Left lung (tissue), 10 donors: ENCODE data around the gene GRID1. TPM values are rescaled to one million over a fixed set of nuclear protein-coding genes. Genes with fewer than 3 reads are reported as not detected.

Experiments
- ATAC-seq: fragments of 200-7000 bp; cut with Tn5 transposase; one replicate; pipeline ENCODE4 v1.9.1; 2020; ENCODE audit warnings: moderate library complexity
- DNase-seq, 4 donors: peaks; one replicate each; pipeline ENCODE4 v3.0.0-alpha.2; 2013 to 2020
- H3K27ac ChIP-seq, 2 donors: fragments of 200-600 bp; sonication (generic) in 1 of 2; one replicate each; pipeline versions ENCODE4 v1.5.0 to v1.8.0; 2020 to 2021
- H3K27me3 ChIP-seq, 2 donors: fragments of 200-600 bp; sonication (generic) in 1 of 2; one replicate each; pipeline versions ENCODE4 v1.5.0 to v1.8.0; 2020 to 2021
- H3K36me3 ChIP-seq, 2 donors: fragments of 200-600 bp; sonication (generic) in 1 of 2; one replicate each; pipeline versions ENCODE4 v1.5.0 to v1.8.0; 2020 to 2021
- H3K4me1 ChIP-seq, 2 donors: fragments of 200-600 bp; one replicate each; pipeline ENCODE4 v1.8.0; 2021
- H3K4me3 ChIP-seq, 2 donors: fragments of 200-600 bp; sonication (generic) in 1 of 2; one replicate each; pipeline versions ENCODE4 v1.5.0 to v1.8.0; 2020 to 2021; ENCODE audit warnings: mild to moderate bottlenecking in 1 of 2
- H3K9me3 ChIP-seq, 2 donors: fragments of 200-600 bp; sonication (generic) in 1 of 2; one replicate each; pipeline versions ENCODE4 v1.5.0 to v1.8.0; 2020 to 2021
- intact Hi-C, 2 donors: fragments of 100-400 bp; cut with DNase I; formaldehyde crosslinking; loops; one replicate each; pipeline versions ENCODE4 v1.11.2 to v1.14.2; 2022
- polyA plus RNA-seq, 6 donors: library from polyadenylated mRNA; unstranded; fragments of 120-200 nt; gene quantifications; one replicate each; pipeline ENCODE4 v1.2.1, GENCODE V29; 2013; ENCODE audit not compliant: insufficient read length in 6 of 6
- total RNA-seq, 2 donors: library from RNA; stranded (reverse); fragmentation: NEBNext Ultra II Directional; extraction: Animal tissue kit (Norgen Biotek cat#: 25700); gene quantifications; one replicate each; pipeline ENCODE4 v1.2.1, GENCODE V29; 2021
- TF ChIP-seq, protein P1 (sequence below), 2 donors: fragments of 200-600 bp; sonication (generic) in 1 of 2; IDR thresholded peaks; one replicate each; pipeline versions ENCODE4 v1.5.0 to v1.8.0; 2021; ENCODE audit warnings: antibody characterized with exemption in 2 of 2
- donor health status: DM: no; HTN: yes; CAD: no.
- donor health status: DM: no; HTN: no; CAD: no.

The GRID1 gene
- total and polyA plus RNA-seq, 8 donors = 0.81 to 2.6 (median 1.2) TPM

DNA sequence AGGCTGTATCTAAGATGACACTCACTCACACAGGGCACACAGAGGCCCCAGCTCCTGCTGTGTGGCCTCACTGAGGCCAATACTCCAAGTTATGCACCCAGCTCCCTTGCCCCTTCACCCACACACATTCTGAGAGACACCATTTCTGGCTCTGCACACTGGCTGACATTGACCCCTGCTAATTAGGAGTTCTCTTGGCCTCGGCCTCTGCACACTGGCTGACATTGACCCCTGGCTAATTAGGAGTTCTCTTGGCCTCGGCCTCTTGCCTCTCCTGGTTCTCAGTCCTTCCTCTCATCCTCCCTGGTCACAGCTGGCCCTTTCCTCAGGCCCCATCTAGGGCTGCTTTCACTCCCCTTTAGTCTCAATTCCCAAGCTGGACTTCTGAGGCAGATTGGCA, 97.3 kb downstream of the GRID1 start:
- ATAC-seq (no peak), DNase-seq (no peak)
- H3K36me3 ChIP-seq = no peaks in the 10 kb centered on the region
- H3K4me1 ChIP-seq = no peaks in the 10 kb centered on the region
- H3K27ac ChIP-seq = no peak overlapping the region
- intact Hi-C loops = no loop called here
- no peak overlapping the region for H3K4me3 ChIP-seq
- H3K27me3 ChIP-seq = peaks cover 0 to 19% of the 10 kb centered on the region in 2 donors
- TF ChIP-seq, protein P1, sequence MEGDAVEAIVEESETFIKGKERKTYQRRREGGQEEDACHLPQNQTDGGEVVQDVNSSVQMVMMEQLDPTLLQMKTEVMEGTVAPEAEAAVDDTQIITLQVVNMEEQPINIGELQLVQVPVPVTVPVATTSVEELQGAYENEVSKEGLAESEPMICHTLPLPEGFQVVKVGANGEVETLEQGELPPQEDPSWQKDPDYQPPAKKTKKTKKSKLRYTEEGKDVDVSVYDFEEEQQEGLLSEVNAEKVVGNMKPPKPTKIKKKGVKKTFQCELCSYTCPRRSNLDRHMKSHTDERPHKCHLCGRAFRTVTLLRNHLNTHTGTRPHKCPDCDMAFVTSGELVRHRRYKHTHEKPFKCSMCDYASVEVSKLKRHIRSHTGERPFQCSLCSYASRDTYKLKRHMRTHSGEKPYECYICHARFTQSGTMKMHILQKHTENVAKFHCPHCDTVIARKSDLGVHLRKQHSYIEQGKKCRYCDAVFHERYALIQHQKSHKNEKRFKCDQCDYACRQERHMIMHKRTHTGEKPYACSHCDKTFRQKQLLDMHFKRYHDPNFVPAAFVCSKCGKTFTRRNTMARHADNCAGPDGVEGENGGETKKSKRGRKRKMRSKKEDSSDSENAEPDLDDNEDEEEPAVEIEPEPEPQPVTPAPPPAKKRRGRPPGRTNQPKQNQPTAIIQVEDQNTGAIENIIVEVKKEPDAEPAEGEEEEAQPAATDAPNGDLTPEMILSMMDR (IDR thresholded peaks at IDR 0.05) = no peak
- H3K9me3 ChIP-seq = no peaks in the 10 kb centered on the region

DNA sequence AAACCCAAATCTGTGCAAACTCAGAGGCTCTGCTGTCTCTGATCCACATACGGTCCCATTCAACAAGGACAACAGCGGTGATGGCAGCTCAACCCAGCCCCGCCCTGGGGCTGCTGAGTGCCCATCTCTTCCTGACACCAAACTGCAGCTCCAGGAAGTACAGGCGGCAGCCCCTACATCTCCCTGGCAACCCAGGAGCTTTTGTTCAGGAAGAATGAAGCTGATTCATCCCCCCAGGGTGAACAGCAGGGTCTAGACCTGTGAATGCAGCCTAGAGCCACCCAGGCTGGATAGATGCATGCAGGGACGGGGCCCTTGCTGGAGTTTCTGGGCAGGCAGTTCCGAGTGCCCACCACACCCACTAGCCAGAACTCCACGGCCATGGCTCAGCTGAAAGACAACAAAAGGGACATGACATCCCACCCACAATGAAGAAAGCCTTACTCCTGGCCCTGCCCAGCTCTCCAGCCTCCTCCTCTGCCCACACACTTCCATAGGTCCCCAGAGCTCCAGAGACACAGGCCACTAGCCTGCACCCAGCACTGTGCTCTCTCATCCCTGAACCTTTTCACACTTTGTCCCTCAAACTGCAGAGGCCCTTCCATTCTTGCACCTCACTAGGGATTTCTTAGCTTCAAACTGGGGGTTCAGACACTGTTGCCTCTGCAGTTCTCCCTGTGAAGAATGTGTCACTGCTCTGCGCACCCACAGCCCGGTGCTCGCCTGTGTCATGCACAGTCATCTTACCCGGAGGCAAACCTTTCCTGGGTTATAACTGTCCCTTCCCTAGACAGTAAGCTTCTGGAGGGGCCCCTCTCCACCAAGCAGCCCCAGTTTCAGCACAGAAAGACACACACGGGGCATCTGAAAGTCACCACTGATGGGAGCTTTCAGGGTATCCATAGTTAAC, 99.1 kb downstream of the GRID1 start:
- Histone ChIP-seq H3K27ac (no peak overlapping the region), H3K4me1 (no peaks in the 10 kb centered on the region), H3K36me3 (no peaks in the 10 kb centered on the region), H3K27me3 (peaks cover 0 to 37% of the 10 kb centered on the region in 2 donors), H3K4me3 (no peak overlapping the region), H3K9me3 (no peaks in the 10 kb centered on the region)
- TF ChIP-seq, protein P1 (IDR thresholded peaks at IDR 0.05) = no peak
- intact Hi-C loops = no loop called here
- no peak for DNase-seq
- no peak for ATAC-seq

DNA sequence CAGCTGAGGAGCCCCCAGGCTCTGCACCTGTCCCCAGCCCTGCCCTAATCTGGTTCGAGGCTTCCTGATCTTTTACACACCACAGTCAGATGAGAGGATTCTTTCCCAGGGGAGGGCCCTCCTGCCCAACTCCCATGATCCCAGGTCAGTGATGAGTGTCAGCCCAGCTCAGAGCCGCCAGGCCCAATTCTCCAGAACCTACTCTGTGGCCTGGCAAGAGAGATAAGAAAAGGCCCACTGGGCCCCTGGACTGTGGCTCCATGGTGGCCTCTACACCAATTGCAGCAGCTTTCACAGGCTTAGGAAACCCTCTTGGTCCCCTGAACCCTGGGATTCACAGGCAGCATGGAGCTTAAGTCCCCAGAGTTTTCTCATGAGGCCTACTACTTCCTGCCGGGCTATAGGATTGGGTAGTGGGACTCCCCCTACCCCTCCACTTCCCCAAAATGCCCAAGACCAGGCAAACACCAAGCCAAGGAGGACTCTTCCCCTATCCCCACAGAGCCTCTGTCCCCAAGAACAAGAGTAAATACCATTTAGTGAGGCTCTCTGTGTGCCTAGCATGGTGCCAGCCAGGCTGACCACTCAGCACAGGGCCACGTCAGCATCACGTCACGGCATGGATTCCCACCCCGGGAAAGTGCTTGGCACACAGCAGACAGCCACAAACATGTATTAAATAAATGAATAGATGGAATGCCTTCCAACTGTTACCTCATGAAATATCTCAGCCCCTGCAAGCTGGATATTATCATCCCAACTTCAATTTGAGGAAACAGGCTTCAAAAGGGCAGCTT, 100.0 kb downstream of the GRID1 start:
- H3K27ac ChIP-seq = no peak overlapping the region
- intact Hi-C loops = no loop called here
- no peak for ATAC-seq
- peaks cover 0 to 5% of the 10 kb centered on the region in 2 donors for H3K4me1 ChIP-seq
- H3K36me3 ChIP-seq = no peaks in the 10 kb centered on the region
- no peak overlapping the region for H3K4me3 ChIP-seq
- TF ChIP-seq, protein P1 (IDR thresholded peaks at IDR 0.05) = no peak
- H3K27me3 ChIP-seq = peaks cover 0 to 46% of the 10 kb centered on the region in 2 donors
- DNase-seq = no peak
- no peaks in the 10 kb centered on the region for H3K9me3 ChIP-seq

DNA sequence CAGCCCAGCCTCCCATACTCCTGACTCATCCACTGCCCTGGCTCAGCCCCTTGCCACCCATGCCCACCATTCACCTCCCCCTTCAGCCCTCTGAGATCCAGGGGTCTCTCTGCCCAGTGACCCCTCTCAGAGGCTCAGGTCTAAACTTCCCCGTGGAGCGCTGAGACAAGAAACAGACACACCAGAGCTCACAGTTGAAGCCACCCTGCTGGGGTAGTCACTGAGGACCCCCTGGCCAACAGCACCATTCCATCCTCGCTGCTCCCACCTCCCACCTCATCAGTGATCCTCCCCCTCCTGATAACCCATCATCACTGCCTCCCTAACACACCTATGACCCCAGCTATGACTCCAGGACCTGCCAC, 100.7 kb downstream of the GRID1 start:
- peaks cover 0 to 5% of the 10 kb centered on the region in 2 donors for H3K4me1 ChIP-seq
- TF ChIP-seq, protein P1 (IDR thresholded peaks at IDR 0.05) = no peak
- intact Hi-C loops = no loop called here
- H3K27me3 ChIP-seq = peaks cover 0 to 53% of the 10 kb centered on the region in 2 donors
- no peak overlapping the region for H3K4me3 ChIP-seq
- no peak overlapping the region for H3K27ac ChIP-seq
- no peaks in the 10 kb centered on the region for H3K9me3 ChIP-seq
- DNase-seq = no peak
- no peak for ATAC-seq
- H3K36me3 ChIP-seq = no peaks in the 10 kb centered on the region
